Ecto neural progenitor cell (in vitro differentiated cells): ENCODE results near the gene RRP7A.
"Not testable (repeated sequence)": the region's sequence is repeated elsewhere in the genome, so short reads cannot be mapped to it uniquely, and the experiment has no call there.

ENCODE experiments used
- DNase-seq: peaks from one replicate; pipeline ENCODE4 v3.0.0-alpha.2; 2018; ENCODE audit warnings: low spot score

RRP7A gene

GRCh38 chr22:42495533-42496141, 24.0 kb downstream of the RRP7A start:
- DNase-seq: not testable (repeated sequence)

GRCh38 chr22:42493393-42493792, 26.2 kb downstream of the RRP7A start:
- no peak for DNase-seq

- DNase-seq: no peak
Observed at GRCh38 chr22:42492323-42492690, 27.3 kb downstream of the RRP7A start.

DNA sequence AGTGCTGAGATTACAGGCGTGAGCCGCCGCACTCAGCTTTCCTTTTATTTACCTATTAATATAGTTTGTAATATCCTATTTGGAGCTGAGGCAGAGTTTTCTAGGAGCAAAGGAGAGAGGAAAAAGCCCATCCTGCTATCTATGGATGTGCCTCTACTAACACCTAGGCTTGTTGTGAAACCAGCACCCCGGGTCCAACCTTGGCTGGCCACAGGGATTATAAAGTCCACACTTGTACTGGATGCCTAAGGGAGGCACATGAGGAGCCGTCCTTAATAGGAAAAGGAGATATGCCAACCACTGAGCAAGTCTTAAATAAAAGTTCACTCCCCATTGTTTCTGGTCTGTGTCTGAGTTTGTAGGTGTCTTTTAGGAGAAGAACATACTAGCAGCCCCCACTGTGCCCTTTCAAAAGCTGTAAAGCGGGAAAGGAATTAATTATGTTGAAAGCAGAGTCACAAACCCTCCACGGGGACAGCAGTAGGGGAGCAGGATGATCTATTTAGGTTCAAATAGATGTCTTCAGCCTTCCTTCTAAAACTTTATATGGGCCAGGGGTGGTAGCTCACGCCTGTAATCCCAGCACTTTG, 29.3 kb downstream of the RRP7A start:
- no peak for DNase-seq

- no peak for DNase-seq
Observed at GRCh38 chr22:42489000-42489399, 30.6 kb downstream of the RRP7A start.

GRCh38 chr22:42484506-42484905, 35.1 kb downstream of the RRP7A start:
- DNase-seq: no peak

DNA sequence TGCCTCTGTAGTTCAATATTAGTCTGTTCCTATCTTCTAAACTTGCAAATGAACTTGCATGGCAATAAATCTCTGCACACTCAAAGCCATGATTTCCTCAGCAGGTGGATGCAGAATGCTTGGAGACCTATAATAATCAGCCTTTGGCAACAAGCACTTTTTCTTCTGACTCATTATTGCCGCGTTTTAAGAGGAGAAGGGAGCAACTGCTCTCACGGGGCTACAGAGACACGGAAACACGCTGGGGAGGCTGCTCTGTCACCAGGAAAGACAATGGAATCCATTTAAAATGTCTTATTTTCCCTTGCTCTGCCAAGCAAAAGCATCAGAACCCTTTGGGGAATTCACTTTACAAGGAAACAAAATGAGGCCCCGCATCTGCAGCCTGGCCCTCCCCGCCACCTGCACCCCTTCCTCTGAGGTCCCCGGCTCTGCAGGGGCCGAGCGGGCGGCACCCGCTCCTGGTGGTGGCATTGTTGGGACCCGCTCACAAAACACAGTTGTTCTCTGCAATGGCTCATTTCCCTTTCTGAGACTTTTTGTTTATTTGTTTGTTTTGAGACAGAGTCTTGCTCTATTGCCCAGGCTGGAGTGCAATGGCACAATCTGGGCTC, 35.9 kb downstream of the RRP7A start:
- DNase-seq: not testable (repeated sequence)

DNA sequence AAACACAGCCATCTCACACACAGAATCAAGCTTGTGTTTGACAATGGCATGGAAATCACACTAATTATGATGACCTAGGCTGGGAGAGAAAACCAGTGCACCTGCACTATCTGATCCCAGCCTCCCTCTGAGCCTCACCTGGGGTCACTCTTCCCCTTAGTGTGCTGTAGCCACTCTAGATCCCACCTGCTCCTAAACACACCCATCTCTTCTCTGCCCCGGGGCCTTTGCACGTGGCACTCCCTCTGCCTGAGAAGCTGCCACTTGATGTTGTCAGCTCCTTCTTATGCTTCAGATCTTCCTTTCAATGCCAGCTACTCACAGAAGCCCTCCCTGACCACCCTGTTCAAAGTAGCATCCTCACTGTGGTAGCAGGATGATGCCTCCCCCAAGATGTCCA, 44.5 kb downstream of the RRP7A start:
- DNase-seq: no peak

GRCh38 chr22:42473484-42474193, 46.0 kb downstream of the RRP7A start:
- DNase-seq: no peak

- DNase-seq: no peak
Observed at GRCh38 chr22:42472671-42473070, 46.9 kb downstream of the RRP7A start.

DNA sequence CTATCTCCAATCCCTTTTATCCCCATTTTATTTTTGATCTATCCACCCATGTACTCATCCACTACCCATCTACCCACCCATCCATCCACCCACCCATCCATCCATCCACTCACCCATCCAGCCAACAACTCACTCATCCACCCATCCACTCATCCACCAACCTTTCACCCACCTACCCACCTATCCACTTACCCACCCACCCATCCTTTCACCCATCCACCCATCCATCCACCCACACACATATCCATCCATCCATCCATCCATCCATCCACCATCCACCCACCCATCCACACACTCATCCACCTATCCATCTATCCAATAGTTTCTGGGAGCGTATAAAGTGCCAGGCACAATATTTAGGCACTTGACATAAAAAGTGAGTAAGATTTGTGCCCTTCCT, 48.2 kb downstream of the RRP7A start:
- no peak for DNase-seq

- DNase-seq: no peak
Observed at GRCh38 chr22:42470366-42471082, 49.1 kb downstream of the RRP7A start.

- DNase-seq: no peak
Observed at GRCh38 chr22:42468841-42469240, 50.8 kb downstream of the RRP7A start.

GRCh38 chr22:42462016-42462415, 57.6 kb downstream of the RRP7A start:
- DNase-seq: no peak

DNA sequence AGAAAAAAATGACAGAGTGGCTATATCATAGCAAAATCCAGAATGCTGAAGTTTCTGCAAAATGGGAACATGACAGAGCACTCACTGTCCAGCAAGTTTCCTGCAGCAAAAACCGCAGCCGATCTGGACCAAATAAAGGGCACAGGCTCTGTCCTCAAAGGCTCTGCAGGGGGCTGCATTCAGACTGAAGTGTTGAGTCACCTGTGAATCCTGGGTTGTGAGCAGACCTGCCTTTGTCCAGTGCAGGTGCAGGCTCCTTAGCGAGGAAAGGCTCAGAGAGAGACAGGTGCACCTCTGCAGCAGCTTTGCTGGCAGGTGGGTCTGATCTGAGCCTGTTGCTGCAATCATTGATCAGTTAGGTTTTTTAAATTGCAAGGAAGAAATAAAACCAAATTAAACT, 58.1 kb downstream of the RRP7A start:
- DNase-seq: no peak
